IMR-90 (cell line): ENCODE data around the gene HDAC3. TPM values are rescaled to one million over a fixed set of nuclear protein-coding genes. Genes with fewer than 3 reads are reported as not detected.
A peak's percentile ranks its signal among the peaks of the same experiment; 100 is the strongest.

Experiments used
- ATAC-seq: fragments of 200-7000 bp; cut with Tn5 transposase; 2 replicates; pipeline ENCODE4 v1.9.1; 2020; ENCODE audit warnings: low read depth, mild to moderate bottlenecking, moderate library complexity
- BruUV-seq: library from RNA; stranded (reverse); fragments of 400-500 nt; replicated peaks from 2 replicates; lab custom pipeline; 2021; lab: Mats Ljungman, UMichigan
- CTCF ChIA-PET: fragments of 300-600 bp; formaldehyde crosslinking; extraction: SDS; loops from one replicate; lab custom pipeline; 2021; ENCODE audit warnings: antibody characterized with exemption; lab: Yijun Ruan, JAX
- POLR2A ChIA-PET: fragments of 300-600 bp; sonication (Branson Sonifier 250); formaldehyde crosslinking; loops from one replicate; lab custom pipeline; 2022; ENCODE audit warnings: antibody characterized with exemption; ENCODE audit not compliant: unreplicated experiment; lab: Charles Lee
- DNase-seq: peaks from one replicate; pipeline ENCODE4 v3.0.0; 2013
- H2AFZ ChIP-seq: replicated peaks from 2 replicates; pipeline ENCODE3; 2013; ENCODE audit warnings: low read length, mild to moderate bottlenecking; ENCODE audit not compliant: poor library complexity
- H2AK5ac ChIP-seq: 2 replicates; pipeline ENCODE4 v1.6.1; 2013; ENCODE audit warnings: low read depth, low read length, inconsistent platforms
- H2AK9ac ChIP-seq: replicated peaks from 2 replicates; pipeline ENCODE3; 2013; ENCODE audit warnings: mild to moderate bottlenecking, low read depth, low read length, moderate library complexity; ENCODE audit not compliant: poor library complexity
- H2BK120ac ChIP-seq: 2 replicates; pipeline ENCODE4 v1.6.1; 2013; ENCODE audit warnings: low read depth, low read length, inconsistent platforms
- H2BK15ac ChIP-seq: 3 replicates; pipeline ENCODE4 v1.6.1; 2013; ENCODE audit warnings: low read depth, low read length, inconsistent platforms
- H2BK20ac ChIP-seq: 2 replicates; pipeline ENCODE4 v1.6.1; 2013; ENCODE audit warnings: low read depth, mild to moderate bottlenecking, inconsistent platforms, low read length, moderate library complexity
- H2BK5ac ChIP-seq: 2 replicates; pipeline ENCODE4 v1.6.1; 2013; ENCODE audit warnings: mild to moderate bottlenecking, low read depth, low read length, inconsistent platforms; ENCODE audit not compliant: poor library complexity, severe bottlenecking
- H3K14ac ChIP-seq: replicated peaks from 2 replicates; pipeline ENCODE4 v1.6.1; 2013; ENCODE audit warnings: low read depth, low read length, inconsistent platforms
- H3K18ac ChIP-seq: 2 replicates; pipeline ENCODE4 v1.6.1; 2013; ENCODE audit warnings: low read depth, low read length, control low read depth
- H3K23ac ChIP-seq: 2 replicates; pipeline ENCODE4 v1.6.1; 2013; ENCODE audit warnings: low read depth, low read length, inconsistent platforms
- H3K27ac ChIP-seq: 2 replicates; pipeline ENCODE4 v1.5.1; 2013; ENCODE audit warnings: mild to moderate bottlenecking, control low read depth, low read length; ENCODE audit not compliant: insufficient read depth
- H3K27me3 ChIP-seq: 2 replicates; pipeline ENCODE4 v1.6.1; 2013; ENCODE audit warnings: low read length; ENCODE audit not compliant: control insufficient read depth, insufficient read depth
- H3K36me3 ChIP-seq: 2 replicates; pipeline ENCODE4 v1.6.1; 2013; ENCODE audit warnings: low read length, mixed read lengths; ENCODE audit not compliant: control insufficient read depth, insufficient read depth
- H3K4ac ChIP-seq: 2 replicates; pipeline ENCODE4 v1.6.1; 2013; ENCODE audit warnings: low read depth, low read length, inconsistent platforms
- H3K4me1 ChIP-seq: 2 replicates; pipeline ENCODE4 v1.6.1; 2013; ENCODE audit warnings: low read length, mixed read lengths; ENCODE audit not compliant: control insufficient read depth, insufficient read depth
- H3K4me2 ChIP-seq: 2 replicates; pipeline ENCODE4 v1.6.1; 2013; ENCODE audit warnings: low read depth, mild to moderate bottlenecking, control low read depth, low read length, moderate library complexity
- H3K4me3 ChIP-seq: 2 replicates; pipeline ENCODE4 v1.5.1; 2013; ENCODE audit warnings: low read depth, mild to moderate bottlenecking, control low read depth, low read length, moderate library complexity; ENCODE audit not compliant: insufficient read depth
- H3K56ac ChIP-seq: 2 replicates; pipeline ENCODE4 v1.6.1; 2013; ENCODE audit warnings: low read length, inconsistent platforms; ENCODE audit not compliant: insufficient read depth; ENCODE audit errors: extremely low read depth
- H3K79me1 ChIP-seq, 2 experiments: 2 replicates each; pipeline ENCODE4 v1.6.1; 2013; ENCODE audit warnings: low read length in 2 of 2, inconsistent platforms in 1 of 2, low read depth in 1 of 2
- H3K9ac ChIP-seq: 2 replicates; pipeline ENCODE4 v1.6.1; 2013; ENCODE audit warnings: low read depth, low read length, control low read depth
- H3K9me1 ChIP-seq: 2 replicates; pipeline ENCODE4 v1.6.1; 2013; ENCODE audit warnings: low read length, inconsistent platforms; ENCODE audit not compliant: insufficient read depth
- H3K9me3 ChIP-seq: 2 replicates; pipeline ENCODE4 v1.6.1; 2013; ENCODE audit warnings: low read length; ENCODE audit not compliant: control insufficient read depth, insufficient read depth
- H4K20me1 ChIP-seq: 2 replicates; pipeline ENCODE4 v1.6.1; 2013; ENCODE audit warnings: low read length, inconsistent platforms; ENCODE audit not compliant: insufficient read depth
- H4K5ac ChIP-seq: 2 replicates; pipeline ENCODE4 v1.6.1; 2013; ENCODE audit warnings: mild to moderate bottlenecking, low read depth, low read length, control low read depth
- H4K8ac ChIP-seq, 2 experiments: 2 replicates each; pipeline ENCODE4 v1.6.1; 2013; ENCODE audit warnings: low read depth in 2 of 2, low read length in 2 of 2, control low read depth in 1 of 2, inconsistent platforms in 1 of 2
- H4K91ac ChIP-seq: 2 replicates; pipeline ENCODE4 v1.6.1; 2013; ENCODE audit warnings: low read depth, low read length, inconsistent platforms; ENCODE audit not compliant: insufficient read depth
- BHLHE40 ChIP-seq: fragments of 150-350 bp; IDR thresholded peaks from 2 replicates; pipeline ENCODE4 v1.6.1; 2016; ENCODE audit warnings: mild to moderate bottlenecking, low read depth, low read length
- CHD1 ChIP-seq: IDR thresholded peaks from 2 replicates; pipeline ENCODE4 v1.6.1; 2012; ENCODE audit warnings: low read depth, low read length, improper control_type of control experiment
- FOS ChIP-seq: fragments of 150-350 bp; IDR thresholded peaks from 2 replicates; pipeline ENCODE4 v1.6.1; 2016; ENCODE audit warnings: low read depth, low read length
- MAFK ChIP-seq: IDR thresholded peaks from 2 replicates; pipeline ENCODE4 v1.6.1; 2012; ENCODE audit warnings: low read depth, low read length, improper control_type of control experiment
- MAZ ChIP-seq: IDR thresholded peaks from 2 replicates; pipeline ENCODE4 v1.6.1; 2012; ENCODE audit warnings: low read depth, mild to moderate bottlenecking, low read length, improper control_type of control experiment, moderate library complexity, borderline replicate concordance
- MXI1 ChIP-seq: IDR thresholded peaks from 2 replicates; pipeline ENCODE4 v1.6.1; 2012; ENCODE audit warnings: low read depth, mild to moderate bottlenecking, low read length, moderate library complexity, borderline replicate concordance
- NFE2L2 ChIP-seq: fragments of 150-350 bp; IDR thresholded peaks from 2 replicates; pipeline ENCODE4 v1.6.1; 2016; ENCODE audit warnings: low read depth, mild to moderate bottlenecking, low read length
- POLR2A ChIP-seq: IDR thresholded peaks from 2 replicates; pipeline ENCODE4 v1.6.1; 2012; ENCODE audit warnings: mild to moderate bottlenecking, low read depth, low read length
- RAD21 ChIP-seq: IDR thresholded peaks from 2 replicates; pipeline ENCODE4 v1.6.1; 2012; ENCODE audit warnings: low read length, improper control_type of control experiment
- RFX5 ChIP-seq: IDR thresholded peaks from 2 replicates; pipeline ENCODE4 v1.8.0; 2012; ENCODE audit warnings: low read depth, mild to moderate bottlenecking, low read length, moderate library complexity
- WGBS, 2 experiments: methylation state at CpG; one replicate each; pipeline versions ENCODE4 v1.1.5 to v1.1.7; 2013; ENCODE audit warnings: missing lambda C conversion rate in 2 of 2; ENCODE audit not compliant: insufficient read length in 1 of 2; ENCODE audit errors: extremely low coverage in 2 of 2; 5-methylcytosine and 5-hydroxymethylcytosine counted together
- dilution Hi-C: fragments of 300-500 bp; cut with HindIII; formaldehyde crosslinking; loops from one replicate; pipeline ENCODE4 v1.14.3; 2018; ENCODE audit warnings: low sequenced_read_pairs; ENCODE audit not compliant: unreplicated experiment
- in situ Hi-C: fragments of 300-500 bp; cut with MboI; formaldehyde crosslinking; loops from 3 replicates; pipeline ENCODE4 v1.14.3; 2019; ENCODE audit warnings: low sequenced_read_pairs, inconsistent platforms, mixed read lengths
- intact Hi-C: fragments of 100-400 bp; cut with micrococcal nuclease; formaldehyde crosslinking; loops from 2 replicates; pipeline ENCODE4 v1.10.0; 2022
- polyA plus RNA-seq, 3 experiments: library from polyadenylated mRNA; depleted of rRNA; stranded (reverse); fragments of >200 nt; gene quantifications; 2 replicates each; pipeline ENCODE4 v1.2.3, GENCODE V29; 2012; ENCODE audit warnings: low replicate concordance in 1 of 3
- total RNA-seq: library from RNA; depleted of rRNA; stranded (reverse); fragments of >200 nt; gene quantifications from 2 replicates; pipeline ENCODE4 v1.2.3, GENCODE V29; 2012
- TF ChIP-seq, protein P1 (sequence below): fragments of 150-350 bp; IDR thresholded peaks from 2 replicates; pipeline ENCODE4 v1.6.1; 2016; ENCODE audit warnings: low read depth, mild to moderate bottlenecking, low read length, moderate library complexity, borderline replicate concordance
- TF ChIP-seq, protein P2 (sequence below): fragments of 150-350 bp; IDR thresholded peaks from 2 replicates; pipeline ENCODE4 v1.6.1; 2017; ENCODE audit warnings: mild to moderate bottlenecking, antibody characterized with exemption, low read length, low read depth

Gene HDAC3
- total and polyA plus RNA-seq, 2 of the 4 experiments (the other 2 are of a cell fraction), result 84.2 to 89.7 TPM

DNA sequence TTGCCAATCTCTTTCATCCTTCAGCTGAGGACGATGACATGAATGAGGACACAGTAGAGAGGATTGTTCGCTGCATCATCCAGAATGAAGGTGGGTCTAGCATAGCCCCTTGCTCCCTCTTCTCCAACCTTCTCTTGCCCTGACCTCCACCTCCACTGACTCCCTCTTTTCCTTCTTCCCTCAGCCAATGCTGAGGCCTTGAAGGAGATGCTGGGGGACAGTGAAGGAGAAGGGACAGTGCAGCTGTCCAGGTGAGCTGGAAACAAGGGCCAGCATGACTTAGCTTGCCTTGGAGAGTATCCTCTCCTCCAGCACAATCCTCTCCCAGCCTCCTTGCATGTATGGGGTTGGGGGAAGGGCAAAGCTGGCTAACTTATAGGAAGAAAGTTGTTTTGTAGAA is 2.1 kb upstream of the HDAC3 start:
- H3K79me1 ChIP-seq, result peaks cover 18 to 43% of the 10 kb centered on the region in 2 experiments
- POLR2A ChIA-PET, result no interaction called here
- H3K27ac ChIP-seq, result no peak overlapping the region
- H3K4me1 ChIP-seq, result peaks cover 12% of the 10 kb centered on the region
- no peak overlapping the region for H2BK120ac ChIP-seq
- H4K20me1 ChIP-seq, result peaks cover 27% of the 10 kb centered on the region
- no peak overlapping the region for H2BK5ac ChIP-seq
- H3K18ac ChIP-seq, result no peak overlapping the region
- H2BK20ac ChIP-seq, result no peak overlapping the region
- no peak overlapping the region for H3K23ac ChIP-seq
- dilution Hi-C loops (no loop called here), in situ Hi-C loops (no loop called here), intact Hi-C loops (no loop called here)
- H3K56ac ChIP-seq, result no peak overlapping the region
- H3K4me2 ChIP-seq, result no peak overlapping the region
- H4K8ac ChIP-seq, result no peak overlapping the region
- H2BK15ac ChIP-seq, result no peak overlapping the region
- peaks cover 13% of the 10 kb centered on the region for H3K36me3 ChIP-seq
- TF ChIP-seq RFX5, result no peak
- TF ChIP-seq POLR2A, result no peak
- no peak for TF ChIP-seq BHLHE40
- no peak for TF ChIP-seq NFE2L2
- TF ChIP-seq MAZ, result no peak
- no peak for TF ChIP-seq MAFK
- TF ChIP-seq, protein P1, sequence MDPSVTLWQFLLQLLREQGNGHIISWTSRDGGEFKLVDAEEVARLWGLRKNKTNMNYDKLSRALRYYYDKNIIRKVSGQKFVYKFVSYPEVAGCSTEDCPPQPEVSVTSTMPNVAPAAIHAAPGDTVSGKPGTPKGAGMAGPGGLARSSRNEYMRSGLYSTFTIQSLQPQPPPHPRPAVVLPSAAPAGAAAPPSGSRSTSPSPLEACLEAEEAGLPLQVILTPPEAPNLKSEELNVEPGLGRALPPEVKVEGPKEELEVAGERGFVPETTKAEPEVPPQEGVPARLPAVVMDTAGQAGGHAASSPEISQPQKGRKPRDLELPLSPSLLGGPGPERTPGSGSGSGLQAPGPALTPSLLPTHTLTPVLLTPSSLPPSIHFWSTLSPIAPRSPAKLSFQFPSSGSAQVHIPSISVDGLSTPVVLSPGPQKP, result no peak
- TF ChIP-seq MXI1, result no peak
- TF ChIP-seq, protein P2, sequence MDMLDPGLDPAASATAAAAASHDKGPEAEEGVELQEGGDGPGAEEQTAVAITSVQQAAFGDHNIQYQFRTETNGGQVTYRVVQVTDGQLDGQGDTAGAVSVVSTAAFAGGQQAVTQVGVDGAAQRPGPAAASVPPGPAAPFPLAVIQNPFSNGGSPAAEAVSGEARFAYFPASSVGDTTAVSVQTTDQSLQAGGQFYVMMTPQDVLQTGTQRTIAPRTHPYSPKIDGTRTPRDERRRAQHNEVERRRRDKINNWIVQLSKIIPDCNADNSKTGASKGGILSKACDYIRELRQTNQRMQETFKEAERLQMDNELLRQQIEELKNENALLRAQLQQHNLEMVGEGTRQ, result no peak
- TF ChIP-seq FOS, result no peak
- no peak for TF ChIP-seq CHD1
- TF ChIP-seq RAD21, result no peak
- H3K27me3 ChIP-seq, result no peaks in the 10 kb centered on the region
- peak overlapping the region; percentile 74 for H2AK9ac ChIP-seq
- no peak overlapping the region for H3K4ac ChIP-seq
- CTCF ChIA-PET, result no interaction called here
- H3K9me1 ChIP-seq, result peaks cover 28% of the 10 kb centered on the region
- DNase-seq, result no peak
- no peak overlapping the region for H3K4me3 ChIP-seq
- H4K91ac ChIP-seq, result no peak overlapping the region
- no peak overlapping the region for H3K9ac ChIP-seq
- no peak overlapping the region for H2AFZ ChIP-seq
- ATAC-seq, result no peak
- no peak overlapping the region for H2AK5ac ChIP-seq
- no CpG with 5 or more reads among the region's 2 CpGs for WGBS, 2 experiments
- no peak overlapping the region for H3K14ac ChIP-seq
- no peak overlapping the region for H4K5ac ChIP-seq
- H3K9me3 ChIP-seq, result no peaks in the 10 kb centered on the region
- no TSS peak for BruUV-seq
